HCT116 (cell line): ENCODE results near the gene ZMYND10. TPM values are rescaled to one million over a fixed set of nuclear protein-coding genes. Genes with fewer than 3 reads are reported as not detected.

Experiments
- ATAC-seq: fragments of 200-7000 bp; cut with Tn5 transposase; 2 replicates; pipeline ENCODE4 v1.9.1; 2020; ENCODE audit warnings: mild to moderate bottlenecking, moderate library complexity
- BruUV-seq: library from RNA; stranded (reverse); fragments of 400-500 nt; replicated peaks from 2 replicates; lab custom pipeline; 2021; lab: Mats Ljungman, UMichigan
- CTCF ChIA-PET: fragments of 300-600 bp; sonication (Branson Sonifier 250); formaldehyde crosslinking; loops from one replicate; lab custom pipeline; 2021; ENCODE audit warnings: antibody characterized with exemption; lab: Charles Lee
- POLR2A ChIA-PET: fragments of 300-600, 350-600 bp; sonication (Branson Sonifier 250); formaldehyde crosslinking; loops from one replicate; lab custom pipeline; 2021; ENCODE audit warnings: antibody characterized with exemption; lab: Charles Lee
- RAD21 ChIA-PET, 2 experiments: fragments of 300-600 bp; sonication (Branson Sonifier 250); formaldehyde crosslinking; loops; one replicate each; lab custom pipeline; 2023; ENCODE audit warnings: low total read pairs in 2 of 2; ENCODE audit not compliant: uncharacterized antibody in 2 of 2, unreplicated experiment in 2 of 2, low non-redundant PET in 1 of 2; lab: Charles Lee
- DNase-seq: peaks from one replicate; pipeline ENCODE4 v3.0.0-alpha.2; 2010; ENCODE audit warnings: low read depth, low spot score
- H2AFZ ChIP-seq: fragments of 200-600 bp; shearing (Covaris generic), sonication (generic); 2 replicates; pipeline ENCODE4 v1.6.1; 2017; ENCODE audit warnings: low read depth, mixed run types, mixed read lengths, antibody characterized with exemption, low read length; ENCODE audit not compliant: poor library complexity, severe bottlenecking
- H3K27ac ChIP-seq: 2 replicates; pipeline ENCODE4 v1.5.1; 2012; ENCODE audit warnings: low read depth, low read length
- H3K27me3 ChIP-seq: fragments of 200-600 bp; sonication (generic); 2 replicates; pipeline ENCODE4 v1.6.1; 2016; ENCODE audit warnings: mixed run types, low read length, mixed read lengths; ENCODE audit not compliant: insufficient read depth
- H3K36me3 ChIP-seq, 2 experiments: fragments of 200-500 bp in 1 of 2; fragments of 200-600 bp in 1 of 2; sonication (Bioruptor generic) in 1 of 2; sonication (generic) in 1 of 2; 2 replicates each; pipeline versions ENCODE4 v1.5.1 to v1.6.1; 2014 to 2016; ENCODE audit warnings: low read length in 2 of 2, inconsistent platforms in 1 of 2, mixed read lengths in 1 of 2, mixed run types in 1 of 2; ENCODE audit not compliant: insufficient read depth in 2 of 2, control insufficient read depth in 1 of 2
- H3K4me1 ChIP-seq, 2 experiments: fragments of 200-600 bp in 1 of 2; sonication (generic) in 1 of 2; 2 replicates each; pipeline versions ENCODE4 v1.5.1 to v1.6.1; 2012 to 2017; ENCODE audit warnings: low read length in 2 of 2, inconsistent platforms in 1 of 2, mild to moderate bottlenecking in 1 of 2, mixed read lengths in 1 of 2, mixed run types in 1 of 2, moderate library complexity in 1 of 2; ENCODE audit not compliant: insufficient read depth in 2 of 2, control insufficient read depth in 1 of 2
- H3K4me2 ChIP-seq: fragments of 200-600 bp; sonication (generic); 2 replicates; pipeline ENCODE4 v1.6.1; 2017; ENCODE audit warnings: mixed run types, low read length, mixed read lengths
- H3K4me3 ChIP-seq, 2 experiments: fragments of 200-600 bp in 1 of 2; sonication (generic) in 1 of 2; replicated peaks in 1 of 2; 2 replicates each; pipeline ENCODE4 v1.5.1; 2011 to 2016; ENCODE audit warnings: low read length in 2 of 2, control low read depth in 1 of 2, low read depth in 1 of 2, mild to moderate bottlenecking in 1 of 2, mixed read lengths in 1 of 2, mixed run types in 1 of 2
- H3K79me2 ChIP-seq: fragments of 200-600 bp; sonication (generic); 2 replicates; pipeline ENCODE4 v1.6.1; 2017; ENCODE audit warnings: mild to moderate bottlenecking, mixed run types, low read length, moderate library complexity, mixed read lengths; ENCODE audit not compliant: insufficient read depth
- H3K9ac ChIP-seq: fragments of 200-600 bp; sonication (generic); 2 replicates; pipeline ENCODE4 v1.6.1; 2016; ENCODE audit warnings: low read length, mixed read lengths
- H3K9me2 ChIP-seq: fragments of 200-600 bp; sonication (generic), shearing (Covaris generic); 2 replicates; pipeline ENCODE4 v1.6.1; 2017; ENCODE audit warnings: mixed run types, mild to moderate bottlenecking, moderate library complexity; ENCODE audit not compliant: insufficient read depth
- H3K9me3 ChIP-seq, 2 experiments: fragments of 200-500 bp in 1 of 2; fragments of 200-600 bp in 1 of 2; sonication (Bioruptor generic) in 1 of 2; sonication (generic) in 1 of 2; 2 replicates each; pipeline ENCODE4 v1.6.1; 2014 to 2017; ENCODE audit warnings: low read length in 2 of 2, mixed read lengths in 2 of 2, inconsistent platforms in 1 of 2, low read depth in 1 of 2, mild to moderate bottlenecking in 1 of 2, mixed run types in 1 of 2, moderate library complexity in 1 of 2; ENCODE audit not compliant: control insufficient read depth in 1 of 2, insufficient read depth in 1 of 2
- H4K20me1 ChIP-seq: fragments of 200-600 bp; sonication (generic), shearing (Covaris generic); 2 replicates; pipeline ENCODE4 v1.6.1; 2017; ENCODE audit warnings: mixed run types, mild to moderate bottlenecking, moderate library complexity; ENCODE audit not compliant: insufficient read depth
- CBX3 ChIP-seq: IDR thresholded peaks from 2 replicates; pipeline ENCODE4 v1.6.1; 2012; ENCODE audit warnings: low read depth
- CEBPB ChIP-seq: IDR thresholded peaks from 2 replicates; pipeline ENCODE4 v1.6.1; 2012; ENCODE audit warnings: low read depth
- EGR1 ChIP-seq: IDR thresholded peaks from 2 replicates; pipeline ENCODE4 v1.6.1; 2012; ENCODE audit warnings: low read depth
- ELF1 ChIP-seq: IDR thresholded peaks from 2 replicates; pipeline ENCODE4 v1.6.1; 2012; ENCODE audit warnings: low read depth, borderline replicate concordance
- EZH2phosphoT487 ChIP-seq: fragments of 200-600 bp; IDR thresholded peaks from 2 replicates; pipeline ENCODE4 v1.6.1; 2018; ENCODE audit warnings: antibody characterized with exemption, borderline replicate concordance
- FOSL1 ChIP-seq: IDR thresholded peaks from 2 replicates; pipeline ENCODE4 v1.6.1; 2012; ENCODE audit warnings: low read depth
- JUND ChIP-seq: IDR thresholded peaks from 2 replicates; pipeline ENCODE4 v1.6.1; 2012
- POLR2A ChIP-seq: IDR thresholded peaks from 2 replicates; pipeline ENCODE4 v1.7.0; 2011; ENCODE audit warnings: borderline replicate concordance; ENCODE audit not compliant: insufficient read depth, insufficient read length; ENCODE audit errors: extremely low read depth
- RAD21 ChIP-seq: IDR thresholded peaks from 2 replicates; pipeline ENCODE4 v1.6.1; 2012; ENCODE audit warnings: low read depth, mild to moderate bottlenecking
- SIN3A ChIP-seq: IDR thresholded peaks from 2 replicates; pipeline ENCODE4 v1.6.1; 2012; ENCODE audit warnings: low read depth
- TCF7L2 ChIP-seq: IDR thresholded peaks from 2 replicates; pipeline ENCODE4 v1.7.0; 2011; ENCODE audit warnings: borderline replicate concordance, inconsistent platforms; ENCODE audit not compliant: insufficient read depth, insufficient read length; ENCODE audit errors: extremely low read depth
- YY1 ChIP-seq: IDR thresholded peaks from 2 replicates; pipeline ENCODE4 v1.6.1; 2011; ENCODE audit warnings: low read length, low read depth, moderate library complexity, mild to moderate bottlenecking; ENCODE audit not compliant: insufficient replicate concordance; ENCODE audit errors: extremely low read depth
- ZFX ChIP-seq: fragments of 450-650 bp; IDR thresholded peaks from 2 replicates; pipeline ENCODE4 v1.6.1; 2017
- intact Hi-C: fragments of 100-400 bp; cut with micrococcal nuclease; formaldehyde crosslinking; loops from 2 replicates; pipeline ENCODE4 v1.10.0; 2022
- total RNA-seq: library from RNA; stranded (reverse); gene quantifications from one replicate; pipeline ENCODE4 v1.2.1, GENCODE V29; 2021; ENCODE audit not compliant: unreplicated experiment
- TF ChIP-seq, protein P1 (sequence below), 3 experiments: fragments of 200-600 bp in 1 of 3; sonication (generic) in 1 of 3; IDR thresholded peaks in 2 of 3; conservative IDR thresholded peaks in 1 of 3; 2 replicates each; pipeline ENCODE4 v1.5.1; 2012 to 2017; ENCODE audit warnings: low read depth in 2 of 3, low read length in 2 of 3, antibody characterized with exemption in 1 of 3, borderline replicate concordance in 1 of 3, control low read depth in 1 of 3, mild to moderate bottlenecking in 1 of 3, mixed read lengths in 1 of 3, mixed run types in 1 of 3, moderate library complexity in 1 of 3; ENCODE audit not compliant: insufficient read depth in 1 of 3
- TF ChIP-seq, protein P2 (sequence below): IDR thresholded peaks from 2 replicates; pipeline ENCODE4 v1.6.1; 2012

Gene ZMYND10
- total RNA-seq, 1 experiment from 2014 or later = 3.3 TPM

DNA sequence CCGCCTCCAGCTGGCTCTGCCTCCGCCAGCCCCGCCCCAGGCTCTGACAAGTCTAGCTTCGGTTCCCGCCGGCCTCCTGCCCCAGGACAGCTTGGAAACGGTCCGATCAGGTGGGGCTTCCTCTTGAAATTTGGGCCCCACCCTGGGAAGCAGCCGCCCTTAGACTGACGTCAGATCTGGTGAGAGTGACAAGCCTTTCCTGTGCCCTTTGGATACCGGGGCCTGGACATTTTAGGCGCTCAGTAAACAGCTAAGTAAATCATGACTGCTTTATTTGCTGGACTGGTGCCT is 45.9 kb downstream of the ZMYND10 start:
- no peaks in the 10 kb centered on the region for H4K20me1 ChIP-seq
- POLR2A ChIA-PET = interaction anchor here (0.6 to 2.0 kb wide), 10 partner anchors 16 to 105 kb away, joined by 3 to 12 read pairs (median 4); partner anchors contain the start of genes GNAI2, RASSF1 and TUSC2
- RAD21 ChIA-PET = interaction anchor here (0.5 to 1.3 kb wide), 8 partner anchors 13 to 1178 kb away, joined by 3 to 5 read pairs (median 4); no protein-coding TSS in a partner anchor
- no peak for TF ChIP-seq TCF7L2
- TF ChIP-seq CBX3 = no peak
- TF ChIP-seq, protein P1, sequence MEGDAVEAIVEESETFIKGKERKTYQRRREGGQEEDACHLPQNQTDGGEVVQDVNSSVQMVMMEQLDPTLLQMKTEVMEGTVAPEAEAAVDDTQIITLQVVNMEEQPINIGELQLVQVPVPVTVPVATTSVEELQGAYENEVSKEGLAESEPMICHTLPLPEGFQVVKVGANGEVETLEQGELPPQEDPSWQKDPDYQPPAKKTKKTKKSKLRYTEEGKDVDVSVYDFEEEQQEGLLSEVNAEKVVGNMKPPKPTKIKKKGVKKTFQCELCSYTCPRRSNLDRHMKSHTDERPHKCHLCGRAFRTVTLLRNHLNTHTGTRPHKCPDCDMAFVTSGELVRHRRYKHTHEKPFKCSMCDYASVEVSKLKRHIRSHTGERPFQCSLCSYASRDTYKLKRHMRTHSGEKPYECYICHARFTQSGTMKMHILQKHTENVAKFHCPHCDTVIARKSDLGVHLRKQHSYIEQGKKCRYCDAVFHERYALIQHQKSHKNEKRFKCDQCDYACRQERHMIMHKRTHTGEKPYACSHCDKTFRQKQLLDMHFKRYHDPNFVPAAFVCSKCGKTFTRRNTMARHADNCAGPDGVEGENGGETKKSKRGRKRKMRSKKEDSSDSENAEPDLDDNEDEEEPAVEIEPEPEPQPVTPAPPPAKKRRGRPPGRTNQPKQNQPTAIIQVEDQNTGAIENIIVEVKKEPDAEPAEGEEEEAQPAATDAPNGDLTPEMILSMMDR (IDR thresholded peaks at IDR 0.05 in 2 of 3, conservative IDR thresholded peaks at IDR 0.05 in 1 of 3; ENCODE audit: borderline replicate concordance in 1 of 3, insufficient read depth in 1 of 3, low read depth in 2 of 3, low read length in 2 of 3) = no peak
- TF ChIP-seq POLR2A = no peak
- TF ChIP-seq, protein P2, sequence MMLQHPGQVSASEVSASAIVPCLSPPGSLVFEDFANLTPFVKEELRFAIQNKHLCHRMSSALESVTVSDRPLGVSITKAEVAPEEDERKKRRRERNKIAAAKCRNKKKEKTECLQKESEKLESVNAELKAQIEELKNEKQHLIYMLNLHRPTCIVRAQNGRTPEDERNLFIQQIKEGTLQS = no peak
- TF ChIP-seq JUND = no peak
- TF ChIP-seq ZFX = no peak
- TF ChIP-seq CEBPB = no peak
- no peak for TF ChIP-seq EGR1
- no peak for TF ChIP-seq RAD21
- TF ChIP-seq EZH2phosphoT487 = no peak
- no peak for TF ChIP-seq ELF1
- TF ChIP-seq SIN3A = no peak
- TF ChIP-seq YY1 = no peak
- TF ChIP-seq FOSL1 = no peak
- BruUV-seq = no TSS peak
- H3K79me2 ChIP-seq = peaks cover 3% of the 10 kb centered on the region; the same call in 1 of the 2 replicates
- peaks cover 21 to 49% of the 10 kb centered on the region in 2 experiments for H3K4me1 ChIP-seq
- no peaks in the 10 kb centered on the region for H3K36me3 ChIP-seq
- ATAC-seq (no peak), DNase-seq (no peak)
- H3K9ac ChIP-seq = peak overlapping the region; percentile 72
- intact Hi-C loops = no loop called here
- H2AFZ ChIP-seq = no peak overlapping the region
- no peaks in the 10 kb centered on the region for H3K27me3 ChIP-seq
- peak overlapping the region; percentile 97 for H3K4me2 ChIP-seq
- H3K27ac ChIP-seq = peak overlapping the region; percentile 73
- no peaks in the 10 kb centered on the region for H3K9me2 ChIP-seq
- peak overlapping the region; percentile 48 to 92 for H3K4me3 ChIP-seq
- no peaks in the 10 kb centered on the region for H3K9me3 ChIP-seq
- CTCF ChIA-PET = interaction anchor here (0.9 to 1.4 kb wide), 8 partner anchors 18 to 71 kb away, joined by 3 to 9 read pairs (median 5); partner anchors contain the start of gene TUSC2
